RWPE2 (cell line): ENCODE data around the gene PRIM1.

Experiments used
- ATAC-seq: fragments of 200-7000 bp; cut with Tn5 transposase; 3 replicates; pipeline ENCODE4 v1.9.1; 2021; ENCODE audit warnings: low read depth
- DNase-seq: peaks from one replicate; pipeline ENCODE4 v3.0.0-alpha.2; 2020; ENCODE audit warnings: low spot score
- H3K27ac ChIP-seq: fragments of 450-650 bp; 2 replicates; pipeline ENCODE4 v1.5.1; 2017; ENCODE audit warnings: mild to moderate bottlenecking; ENCODE audit not compliant: poor library complexity, severe bottlenecking
- H3K27me3 ChIP-seq: fragments of 250-450 bp; sonication (Bioruptor Pico); 2 replicates; pipeline ENCODE4 v1.5.1; 2021; ENCODE audit warnings: mild to moderate bottlenecking, moderate library complexity; ENCODE audit not compliant: insufficient read depth, poor library complexity, severe bottlenecking
- H3K36me3 ChIP-seq: fragments of 250-450 bp; sonication (Bioruptor Pico); 2 replicates; pipeline ENCODE4 v1.5.1; 2020; ENCODE audit warnings: low read depth, mild to moderate bottlenecking, moderate library complexity
- H3K4me1 ChIP-seq: fragments of 250-450 bp; sonication (Bioruptor Pico); 2 replicates; pipeline ENCODE4 v1.5.1; 2021; ENCODE audit warnings: mild to moderate bottlenecking, moderate library complexity; ENCODE audit not compliant: insufficient read depth, poor library complexity, severe bottlenecking
- H3K4me3 ChIP-seq: fragments of 250-450 bp; sonication (Bioruptor Pico); 2 replicates; pipeline ENCODE4 v1.5.1; 2021; ENCODE audit warnings: mild to moderate bottlenecking, moderate library complexity; ENCODE audit not compliant: severe bottlenecking
- H3K9me3 ChIP-seq: fragments of 250-450 bp; sonication (Bioruptor Pico); 2 replicates; pipeline ENCODE4 v1.5.1; 2021; ENCODE audit warnings: mild to moderate bottlenecking, moderate library complexity; ENCODE audit not compliant: severe bottlenecking
- TF ChIP-seq, protein P1 (sequence below): fragments of 450-650 bp; IDR thresholded peaks from one replicate; pipeline ENCODE4 v1.5.1; 2017; ENCODE audit warnings: mild to moderate bottlenecking, moderate library complexity; ENCODE audit not compliant: poor library complexity, severe bottlenecking

The PRIM1 gene

DNA sequence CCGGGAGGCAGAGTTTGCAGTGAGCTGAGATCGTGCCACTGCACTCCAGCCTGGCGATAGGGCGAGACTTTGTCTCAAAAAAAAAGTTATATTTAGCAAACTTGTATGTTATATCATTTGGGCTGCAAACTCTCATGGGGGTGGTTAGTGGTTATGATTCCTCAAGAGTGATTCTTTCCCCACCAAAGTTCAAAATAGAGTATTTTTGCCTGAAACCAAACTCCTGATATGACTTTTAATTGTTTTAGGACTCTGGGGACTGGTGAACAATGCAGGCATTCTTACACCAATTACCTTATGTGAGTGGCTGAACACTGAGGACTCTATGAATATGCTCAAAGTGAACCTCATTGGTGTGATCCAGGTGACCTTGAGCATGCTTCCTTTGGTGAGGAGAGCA is 29.6 kb upstream of the PRIM1 start:
- DNase-seq = no peak
- ATAC-seq = no peak
- Histone ChIP-seq H3K4me3 (no peak overlapping the region), H3K27me3 (no peaks in the 10 kb centered on the region), H3K4me1 (peaks cover 11% of the 10 kb centered on the region), H3K27ac (no peak overlapping the region), H3K9me3 (no peaks in the 10 kb centered on the region), H3K36me3 (no peaks in the 10 kb centered on the region)
- TF ChIP-seq, protein P1, sequence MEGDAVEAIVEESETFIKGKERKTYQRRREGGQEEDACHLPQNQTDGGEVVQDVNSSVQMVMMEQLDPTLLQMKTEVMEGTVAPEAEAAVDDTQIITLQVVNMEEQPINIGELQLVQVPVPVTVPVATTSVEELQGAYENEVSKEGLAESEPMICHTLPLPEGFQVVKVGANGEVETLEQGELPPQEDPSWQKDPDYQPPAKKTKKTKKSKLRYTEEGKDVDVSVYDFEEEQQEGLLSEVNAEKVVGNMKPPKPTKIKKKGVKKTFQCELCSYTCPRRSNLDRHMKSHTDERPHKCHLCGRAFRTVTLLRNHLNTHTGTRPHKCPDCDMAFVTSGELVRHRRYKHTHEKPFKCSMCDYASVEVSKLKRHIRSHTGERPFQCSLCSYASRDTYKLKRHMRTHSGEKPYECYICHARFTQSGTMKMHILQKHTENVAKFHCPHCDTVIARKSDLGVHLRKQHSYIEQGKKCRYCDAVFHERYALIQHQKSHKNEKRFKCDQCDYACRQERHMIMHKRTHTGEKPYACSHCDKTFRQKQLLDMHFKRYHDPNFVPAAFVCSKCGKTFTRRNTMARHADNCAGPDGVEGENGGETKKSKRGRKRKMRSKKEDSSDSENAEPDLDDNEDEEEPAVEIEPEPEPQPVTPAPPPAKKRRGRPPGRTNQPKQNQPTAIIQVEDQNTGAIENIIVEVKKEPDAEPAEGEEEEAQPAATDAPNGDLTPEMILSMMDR = no peak

DNA sequence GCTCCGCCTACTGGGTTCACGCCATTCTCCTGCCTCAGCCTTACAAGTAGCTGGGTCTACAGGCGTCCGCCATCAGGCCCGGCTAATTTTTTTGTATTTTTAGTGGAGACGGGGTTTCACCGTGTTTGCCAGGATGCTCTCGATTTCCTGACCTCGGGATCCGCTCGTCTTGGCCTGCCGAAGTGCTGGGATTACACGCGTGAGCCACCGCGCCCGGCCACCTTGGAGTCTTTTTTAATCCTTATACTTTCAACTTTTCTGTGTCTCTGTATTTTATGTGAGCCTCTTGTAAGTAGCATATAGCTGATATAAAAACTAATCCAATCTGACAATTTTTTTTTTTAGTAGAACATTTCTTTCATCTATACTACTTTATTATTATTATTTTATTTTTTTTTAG is 26.6 kb upstream of the PRIM1 start:
- DNase-seq = no peak
- Histone ChIP-seq H3K4me1 (peaks cover 11% of the 10 kb centered on the region), H3K9me3 (no peaks in the 10 kb centered on the region), H3K4me3 (no peak overlapping the region), H3K36me3 (no peaks in the 10 kb centered on the region), H3K27ac (no peak overlapping the region), H3K27me3 (no peaks in the 10 kb centered on the region)
- ATAC-seq = no peak
- TF ChIP-seq, protein P1 = no peak

DNA sequence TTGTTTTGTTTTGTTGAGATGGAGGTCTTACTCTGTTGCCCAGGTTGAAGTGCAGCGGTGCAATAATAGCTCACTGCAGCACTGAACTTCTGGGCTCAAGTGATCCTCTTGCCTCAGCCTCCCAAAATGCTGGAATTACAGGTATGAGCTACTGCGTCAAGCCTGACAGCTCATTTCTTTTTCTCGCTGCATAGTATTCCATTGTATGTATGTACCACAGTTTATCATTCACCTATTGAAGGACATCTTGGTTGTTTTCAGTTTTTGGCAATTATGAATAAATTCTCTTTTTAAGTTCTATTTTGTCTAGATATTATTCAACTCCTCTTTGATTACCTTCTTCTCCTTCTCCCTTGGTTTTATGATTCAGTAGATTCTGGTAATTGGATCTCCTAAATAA is 24.5 kb upstream of the PRIM1 start:
- TF ChIP-seq, protein P1 = no peak
- no peak for ATAC-seq
- H3K4me3 ChIP-seq = no peak overlapping the region
- peaks cover 11% of the 10 kb centered on the region for H3K4me1 ChIP-seq
- no peaks in the 10 kb centered on the region for H3K36me3 ChIP-seq
- no peaks in the 10 kb centered on the region for H3K27me3 ChIP-seq
- DNase-seq = no peak
- H3K27ac ChIP-seq = no peak overlapping the region
- H3K9me3 ChIP-seq = no peaks in the 10 kb centered on the region

DNA sequence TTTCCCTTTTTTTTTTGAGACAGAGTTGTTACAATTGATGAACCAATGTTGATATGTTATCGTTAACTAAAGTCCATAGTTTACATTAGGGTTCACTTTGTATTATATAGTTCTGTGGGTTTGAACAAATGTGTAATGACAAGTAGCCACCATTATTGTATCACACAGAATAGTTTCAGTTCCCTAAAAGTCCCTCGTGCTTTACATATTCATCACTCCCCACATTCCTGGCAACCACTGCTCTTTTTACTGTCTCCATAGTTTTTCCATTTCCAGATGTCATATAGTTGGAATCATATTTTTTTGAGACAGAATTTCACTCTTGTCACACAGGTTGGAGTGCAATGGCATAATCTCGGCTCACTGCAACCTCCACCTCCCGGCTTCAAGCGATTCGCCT is 23.5 kb upstream of the PRIM1 start:
- no peak overlapping the region for H3K27ac ChIP-seq
- H3K4me1 ChIP-seq = peaks cover 11% of the 10 kb centered on the region
- H3K9me3 ChIP-seq = no peaks in the 10 kb centered on the region
- H3K36me3 ChIP-seq = no peaks in the 10 kb centered on the region
- ATAC-seq = no peak
- DNase-seq = no peak
- no peaks in the 10 kb centered on the region for H3K27me3 ChIP-seq
- no peak overlapping the region for H3K4me3 ChIP-seq
- TF ChIP-seq, protein P1 = no peak

DNA sequence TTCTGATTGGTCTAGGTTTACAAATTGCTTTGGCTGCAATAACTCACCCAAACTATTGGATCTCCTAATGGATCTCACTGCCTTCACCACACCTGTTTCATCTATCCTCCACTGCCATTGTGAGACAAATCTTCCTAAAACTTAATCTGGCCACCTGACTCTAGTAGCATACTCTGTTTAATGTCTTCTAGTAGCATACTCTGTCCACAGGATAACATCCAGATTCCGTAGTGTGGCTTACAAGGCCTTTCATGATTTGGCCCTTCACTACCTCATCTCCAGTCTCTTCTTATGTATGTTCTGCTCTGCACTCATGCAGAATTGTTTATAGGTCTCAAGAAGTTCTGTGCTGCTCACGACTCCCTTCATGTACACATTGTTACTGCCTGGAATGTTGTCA is 21.0 kb upstream of the PRIM1 start:
- TF ChIP-seq, protein P1 = no peak
- H3K27me3 ChIP-seq = no peaks in the 10 kb centered on the region
- no peaks in the 10 kb centered on the region for H3K36me3 ChIP-seq
- H3K4me3 ChIP-seq = no peak overlapping the region
- ATAC-seq = no peak
- no peak overlapping the region for H3K27ac ChIP-seq
- H3K4me1 ChIP-seq = no peaks in the 10 kb centered on the region
- DNase-seq = no peak
- no peaks in the 10 kb centered on the region for H3K9me3 ChIP-seq
